GM12872 (cell line): ENCODE measurements around the gene UBE2Q2.
A peak's percentile ranks its signal among the peaks of the same experiment; 100 is the strongest.

Experiments used
- TF ChIP-seq, protein P1 (sequence below): IDR thresholded peaks from 3 replicates; pipeline ENCODE4 v1.5.1; 2011; ENCODE audit warnings: low read depth, mild to moderate bottlenecking, low read length, moderate library complexity; ENCODE audit not compliant: insufficient read depth

UBE2Q2 gene

DNA sequence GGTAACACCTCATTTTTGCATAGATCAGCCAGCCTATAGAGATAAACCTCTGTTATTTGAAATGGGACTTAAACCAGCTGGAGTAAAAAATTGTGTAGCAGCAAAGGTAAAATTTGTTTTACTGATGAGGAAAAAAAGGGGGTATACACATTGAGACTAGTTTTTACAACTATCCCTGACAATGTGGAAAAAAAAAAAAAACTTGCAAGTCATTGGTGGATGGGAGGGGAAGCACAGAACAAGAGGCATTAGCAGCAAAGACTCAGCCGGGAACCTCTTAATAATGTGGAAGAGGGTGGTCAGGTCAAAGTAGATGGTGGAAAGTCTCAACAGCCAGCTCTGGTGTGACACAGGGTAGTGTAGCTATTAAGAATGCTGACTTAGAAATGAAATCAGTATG is 74.9 kb downstream of the UBE2Q2 start:
- TF ChIP-seq, protein P1, sequence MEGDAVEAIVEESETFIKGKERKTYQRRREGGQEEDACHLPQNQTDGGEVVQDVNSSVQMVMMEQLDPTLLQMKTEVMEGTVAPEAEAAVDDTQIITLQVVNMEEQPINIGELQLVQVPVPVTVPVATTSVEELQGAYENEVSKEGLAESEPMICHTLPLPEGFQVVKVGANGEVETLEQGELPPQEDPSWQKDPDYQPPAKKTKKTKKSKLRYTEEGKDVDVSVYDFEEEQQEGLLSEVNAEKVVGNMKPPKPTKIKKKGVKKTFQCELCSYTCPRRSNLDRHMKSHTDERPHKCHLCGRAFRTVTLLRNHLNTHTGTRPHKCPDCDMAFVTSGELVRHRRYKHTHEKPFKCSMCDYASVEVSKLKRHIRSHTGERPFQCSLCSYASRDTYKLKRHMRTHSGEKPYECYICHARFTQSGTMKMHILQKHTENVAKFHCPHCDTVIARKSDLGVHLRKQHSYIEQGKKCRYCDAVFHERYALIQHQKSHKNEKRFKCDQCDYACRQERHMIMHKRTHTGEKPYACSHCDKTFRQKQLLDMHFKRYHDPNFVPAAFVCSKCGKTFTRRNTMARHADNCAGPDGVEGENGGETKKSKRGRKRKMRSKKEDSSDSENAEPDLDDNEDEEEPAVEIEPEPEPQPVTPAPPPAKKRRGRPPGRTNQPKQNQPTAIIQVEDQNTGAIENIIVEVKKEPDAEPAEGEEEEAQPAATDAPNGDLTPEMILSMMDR, result no peak

DNA sequence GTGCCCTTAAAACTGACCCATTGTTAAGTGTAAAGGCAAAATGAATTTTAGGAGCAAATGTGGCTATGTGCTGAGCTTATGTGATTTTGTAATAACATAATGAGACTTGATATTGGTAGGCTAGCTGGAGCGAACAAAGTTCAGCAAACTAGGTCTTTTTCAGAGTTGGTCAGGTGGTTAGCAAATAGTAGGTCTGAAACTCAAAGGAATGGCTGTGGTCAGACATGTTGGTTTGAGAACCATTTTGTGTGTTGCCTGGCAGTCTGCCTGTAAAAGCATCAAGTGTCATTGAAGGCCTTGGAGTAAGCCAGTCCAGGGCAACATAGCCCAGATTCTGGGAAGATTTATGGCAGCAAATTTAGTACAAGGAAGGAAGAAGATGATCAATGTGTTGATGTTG is 76.8 kb downstream of the UBE2Q2 start:
- TF ChIP-seq, protein P1, result no peak

DNA sequence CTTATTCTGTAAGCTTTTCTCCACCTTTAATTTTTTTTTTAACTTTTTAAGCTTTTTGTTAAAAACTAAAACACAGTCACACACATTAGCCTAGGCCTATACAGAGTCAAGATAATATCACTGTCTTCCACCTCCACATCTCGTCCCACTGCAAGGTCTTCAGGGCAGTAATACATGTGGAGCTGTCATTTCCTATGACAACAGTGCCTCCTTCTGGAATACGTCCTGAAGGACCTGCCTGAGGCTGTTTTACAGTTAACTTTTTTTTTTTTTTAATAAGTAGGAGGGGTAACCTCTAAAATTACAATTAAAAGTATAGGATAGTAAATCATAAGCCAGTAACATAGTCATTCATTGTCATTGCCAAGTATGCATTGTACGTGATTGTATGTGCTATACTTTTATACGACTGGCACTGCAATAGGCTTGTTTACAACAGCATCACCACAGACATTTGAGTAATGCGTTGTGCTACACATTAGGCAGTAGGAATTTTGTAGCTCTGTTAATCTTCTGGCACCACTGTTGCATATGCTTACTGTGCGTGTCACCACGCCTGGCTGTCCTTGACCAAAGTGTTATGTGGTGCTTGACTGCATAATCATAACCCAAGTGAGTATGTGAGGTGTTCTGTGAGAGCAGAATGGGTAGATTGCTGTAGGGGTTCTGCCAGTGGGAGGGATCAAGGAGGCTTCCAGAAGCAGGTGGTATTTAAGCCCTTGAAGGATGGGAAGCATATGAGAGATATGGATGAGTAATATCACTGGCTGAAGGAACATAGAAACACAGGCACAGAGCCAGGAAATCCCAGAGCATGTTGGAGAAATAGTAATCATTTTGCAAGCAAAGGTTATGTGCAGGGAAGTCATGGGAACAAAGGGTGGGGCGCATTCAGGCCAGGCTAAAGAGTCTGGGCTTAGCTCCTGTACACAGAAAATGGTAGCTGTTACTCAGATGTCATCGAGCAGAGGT is 78.8 kb downstream of the UBE2Q2 start:
- TF ChIP-seq, protein P1, result peak; percentile 19; the same call in 1 of the 3 replicates

- TF ChIP-seq, protein P1, result no peak
These were observed 80.5 kb downstream of the UBE2Q2 start for GRCh38 chr15:75923756-75924155.

DNA sequence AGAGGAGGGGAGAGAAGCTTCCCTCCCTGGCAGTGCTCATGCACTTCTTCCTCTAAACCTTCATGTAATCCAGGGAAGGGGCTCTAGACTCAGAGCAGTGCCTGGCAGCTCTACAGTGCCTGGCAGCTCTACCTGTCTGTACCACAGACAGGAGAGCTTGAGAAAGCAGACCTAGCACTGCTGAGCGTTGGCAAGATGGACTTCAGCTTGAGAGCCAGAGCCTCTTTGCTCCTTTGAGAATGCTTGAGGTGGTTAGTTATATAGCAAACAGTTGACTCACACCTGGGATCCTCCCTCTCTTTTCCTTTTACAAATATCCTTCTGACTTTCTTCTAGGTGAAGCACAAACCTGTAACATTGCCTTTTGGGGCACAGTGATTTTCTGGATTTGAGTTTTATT is 81.3 kb downstream of the UBE2Q2 start:
- TF ChIP-seq, protein P1, result no peak

DNA sequence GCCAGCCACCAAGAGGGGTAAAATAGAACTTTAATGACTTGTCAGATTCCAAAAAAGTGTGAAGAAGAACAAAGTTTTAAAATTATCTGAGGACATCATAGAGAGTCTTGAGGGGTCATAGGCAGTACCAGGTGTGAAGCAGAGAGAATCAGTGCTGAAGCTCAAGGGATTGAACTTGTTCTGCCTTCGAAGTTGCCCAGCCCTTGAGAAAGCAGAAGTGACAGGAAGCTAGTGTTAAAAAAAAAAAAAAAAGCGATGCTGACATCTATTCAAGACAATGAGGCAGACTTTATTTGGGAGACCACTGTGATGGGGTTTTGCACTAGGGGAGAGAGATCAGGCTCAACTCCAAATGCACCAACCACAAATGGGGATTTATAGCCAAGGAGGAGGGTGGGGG is 82.2 kb downstream of the UBE2Q2 start:
- TF ChIP-seq, protein P1, result no peak

GRCh38 chr15:75926931-75927330 is 83.7 kb downstream of the UBE2Q2 start:
- TF ChIP-seq, protein P1, result no peak
